Transverse colon (tissue), 4 donors: ENCODE data around the gene WIPF1.

Experiments
- POLR2A ChIP-seq: fragments of 450-650 bp; IDR thresholded peaks from one replicate; pipeline ENCODE4 v1.6.1; 2016; ENCODE audit warnings: antibody characterized with exemption, mild to moderate bottlenecking, moderate library complexity
- POLR2AphosphoS5 ChIP-seq, 3 donors: sonication (generic); formaldehyde crosslinking; IDR thresholded peaks; one replicate each; pipeline ENCODE4 v1.6.1; 2016; ENCODE audit warnings: antibody characterized with exemption in 3 of 3
- TF ChIP-seq, protein P1 (sequence below), 5 experiments: fragments of 200-600 bp in 3 of 5; fragments of 450-650 bp in 2 of 5; sonication (generic) in 3 of 5; IDR thresholded peaks; 1 replicate in 2 of 5; 2 replicates in 3 of 5; pipeline ENCODE4 v1.5.1; 2016 to 2017; ENCODE audit warnings: antibody characterized with exemption in 5 of 5, inconsistent platforms in 3 of 5, mild to moderate bottlenecking in 2 of 5, moderate library complexity in 1 of 5

DNA sequence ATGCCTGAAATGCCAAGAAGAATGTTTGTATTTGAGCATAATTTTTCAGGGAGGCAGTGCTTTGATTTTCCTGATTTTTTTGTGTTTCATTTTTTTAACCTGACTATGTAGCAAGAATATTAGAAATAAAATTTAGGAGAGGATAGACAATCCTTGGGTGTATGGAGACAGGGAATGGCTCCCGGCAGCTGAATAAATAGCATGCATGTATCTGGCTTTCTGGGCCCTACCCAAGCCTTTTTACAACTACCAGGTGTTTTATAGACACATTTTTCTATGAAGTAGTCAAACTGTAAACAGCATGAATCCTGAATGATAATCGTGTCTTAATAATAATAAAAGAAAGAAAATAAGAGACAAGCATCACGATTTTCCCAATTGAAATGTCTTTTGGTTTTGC, 52.4 kb downstream of the WIPF1 start:
- TF ChIP-seq POLR2A (no peak), POLR2AphosphoS5 (IDR thresholded peaks at IDR 0.05) (no peak)
- TF ChIP-seq, protein P1, sequence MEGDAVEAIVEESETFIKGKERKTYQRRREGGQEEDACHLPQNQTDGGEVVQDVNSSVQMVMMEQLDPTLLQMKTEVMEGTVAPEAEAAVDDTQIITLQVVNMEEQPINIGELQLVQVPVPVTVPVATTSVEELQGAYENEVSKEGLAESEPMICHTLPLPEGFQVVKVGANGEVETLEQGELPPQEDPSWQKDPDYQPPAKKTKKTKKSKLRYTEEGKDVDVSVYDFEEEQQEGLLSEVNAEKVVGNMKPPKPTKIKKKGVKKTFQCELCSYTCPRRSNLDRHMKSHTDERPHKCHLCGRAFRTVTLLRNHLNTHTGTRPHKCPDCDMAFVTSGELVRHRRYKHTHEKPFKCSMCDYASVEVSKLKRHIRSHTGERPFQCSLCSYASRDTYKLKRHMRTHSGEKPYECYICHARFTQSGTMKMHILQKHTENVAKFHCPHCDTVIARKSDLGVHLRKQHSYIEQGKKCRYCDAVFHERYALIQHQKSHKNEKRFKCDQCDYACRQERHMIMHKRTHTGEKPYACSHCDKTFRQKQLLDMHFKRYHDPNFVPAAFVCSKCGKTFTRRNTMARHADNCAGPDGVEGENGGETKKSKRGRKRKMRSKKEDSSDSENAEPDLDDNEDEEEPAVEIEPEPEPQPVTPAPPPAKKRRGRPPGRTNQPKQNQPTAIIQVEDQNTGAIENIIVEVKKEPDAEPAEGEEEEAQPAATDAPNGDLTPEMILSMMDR (IDR thresholded peaks at IDR 0.05) = no peak
